HG03565 (cell line): Measurements from ENCODE around the gene ZNF692.
"Not testable (repeated sequence)": the region's sequence is repeated elsewhere in the genome, so short reads cannot be mapped to it uniquely, and the experiment has no call there.

ENCODE experiments used
- ATAC-seq: cut with Tn5 transposase; IDR thresholded peaks from one replicate; pipeline ENCODE4 v1.9.1; 2021; ENCODE audit warnings: mild to moderate bottlenecking, moderate library complexity; ENCODE audit not compliant: unreplicated experiment

The ZNF692 gene

DNA sequence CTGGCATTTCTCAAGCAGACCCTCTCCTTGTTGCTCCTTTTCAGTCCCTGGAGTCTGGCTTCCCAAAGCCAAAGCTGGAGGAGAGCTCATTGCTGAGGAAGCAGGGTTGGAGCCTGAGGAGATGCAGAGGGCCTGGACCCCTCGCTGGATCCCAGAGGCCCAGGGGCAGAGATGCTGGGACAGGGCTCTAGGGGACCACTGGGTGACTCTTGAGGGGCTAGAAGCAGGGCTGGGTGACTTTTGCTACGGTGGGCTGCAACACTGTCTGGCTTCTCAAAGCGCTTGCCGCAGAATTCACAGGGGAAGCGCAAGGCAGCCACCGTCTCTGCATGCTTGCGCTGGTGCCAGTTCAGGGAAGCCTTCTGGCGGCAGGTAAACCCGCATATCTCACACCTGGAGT lies 8.8 kb downstream of the ZNF692 start:
- no peak for ATAC-seq

DNA sequence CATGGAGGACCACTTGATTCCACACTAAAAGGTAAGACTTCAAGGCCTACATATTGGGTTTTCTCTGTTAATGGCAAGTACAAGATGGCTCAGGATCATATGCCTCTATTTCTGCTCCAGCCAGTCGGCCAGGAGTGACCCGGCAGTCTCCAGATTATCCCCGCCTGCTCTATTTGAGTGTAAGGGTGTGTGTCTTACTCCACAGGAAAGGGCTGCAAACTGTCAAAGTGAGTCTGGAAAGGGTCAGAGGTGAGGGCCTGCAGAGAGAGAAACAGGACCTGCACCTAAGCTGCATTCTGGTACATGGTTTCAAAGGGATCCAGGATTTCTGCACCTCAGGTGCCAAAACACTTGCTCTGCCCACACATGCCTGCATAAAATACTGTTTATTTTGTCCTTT lies 9.2 kb downstream of the ZNF692 start:
- no peak for ATAC-seq

DNA sequence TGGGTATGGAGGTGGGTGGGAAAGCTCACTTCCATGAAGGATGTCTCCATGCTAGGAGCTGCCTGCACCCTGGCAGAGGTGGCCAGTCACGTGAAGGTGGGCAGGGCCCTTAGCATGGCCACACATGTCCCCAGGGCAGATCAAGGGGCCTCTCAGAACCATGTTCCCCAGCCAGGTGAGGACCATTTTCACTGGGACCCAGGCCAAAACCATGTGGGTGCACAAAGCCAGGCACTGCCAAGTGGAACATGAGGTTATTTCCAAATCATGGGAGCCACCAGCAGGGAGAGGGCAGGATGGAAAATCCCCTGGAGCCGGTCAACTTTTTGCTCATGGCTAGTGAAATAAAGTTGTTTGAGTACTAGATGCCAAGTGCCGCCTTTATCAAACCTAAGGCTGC lies 9.7 kb downstream of the ZNF692 start:
- ATAC-seq: no peak

DNA sequence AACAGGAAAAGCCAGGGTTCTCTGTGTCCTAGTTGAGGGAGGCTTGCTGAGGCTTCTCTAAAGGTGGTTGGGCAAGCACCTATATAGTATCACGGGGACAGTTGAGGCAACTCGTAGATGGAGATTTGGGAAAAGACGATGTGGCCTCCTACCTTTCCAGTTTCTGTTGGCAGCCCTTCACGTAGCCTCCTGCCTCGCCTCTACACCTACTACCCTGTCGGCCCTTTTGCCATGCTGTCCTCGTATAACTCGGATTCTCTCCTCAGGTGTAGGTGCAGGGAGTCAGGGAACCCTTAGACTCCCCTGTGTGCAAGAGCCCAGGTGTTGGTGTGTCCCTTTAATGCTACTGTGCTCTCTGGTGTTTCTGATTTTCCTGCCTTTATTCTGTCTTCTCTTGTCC lies 10.3 kb downstream of the ZNF692 start:
- no peak for ATAC-seq

DNA sequence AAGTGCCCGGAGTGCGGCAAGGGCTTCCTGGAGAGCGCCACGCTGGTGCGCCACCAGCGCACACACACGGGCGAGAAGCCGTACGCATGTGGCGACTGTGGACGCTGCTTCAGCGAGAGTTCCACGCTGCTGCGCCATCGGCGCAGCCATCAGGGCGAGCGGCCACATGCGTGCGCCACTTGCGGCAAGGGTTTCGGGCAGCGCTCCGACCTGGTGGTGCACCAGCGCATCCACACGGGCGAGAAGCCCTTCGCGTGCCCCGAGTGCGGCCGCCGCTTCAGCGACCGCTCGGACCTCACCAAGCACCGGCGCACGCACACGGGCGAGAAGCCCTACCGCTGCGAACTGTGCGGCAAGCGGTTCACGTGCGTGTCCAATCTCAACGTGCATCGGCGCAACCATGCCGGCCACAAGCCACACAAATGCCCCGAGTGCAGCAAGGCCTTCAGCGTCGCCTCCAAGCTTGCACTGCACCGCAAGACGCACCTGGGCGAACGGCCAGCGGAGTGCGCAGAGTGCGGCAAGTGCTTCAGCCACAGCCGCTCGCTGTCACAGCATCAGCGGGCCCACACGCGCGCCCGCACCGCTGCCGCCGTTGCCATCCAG lies 10.8 kb downstream of the ZNF692 start:
- no peak for ATAC-seq

DNA sequence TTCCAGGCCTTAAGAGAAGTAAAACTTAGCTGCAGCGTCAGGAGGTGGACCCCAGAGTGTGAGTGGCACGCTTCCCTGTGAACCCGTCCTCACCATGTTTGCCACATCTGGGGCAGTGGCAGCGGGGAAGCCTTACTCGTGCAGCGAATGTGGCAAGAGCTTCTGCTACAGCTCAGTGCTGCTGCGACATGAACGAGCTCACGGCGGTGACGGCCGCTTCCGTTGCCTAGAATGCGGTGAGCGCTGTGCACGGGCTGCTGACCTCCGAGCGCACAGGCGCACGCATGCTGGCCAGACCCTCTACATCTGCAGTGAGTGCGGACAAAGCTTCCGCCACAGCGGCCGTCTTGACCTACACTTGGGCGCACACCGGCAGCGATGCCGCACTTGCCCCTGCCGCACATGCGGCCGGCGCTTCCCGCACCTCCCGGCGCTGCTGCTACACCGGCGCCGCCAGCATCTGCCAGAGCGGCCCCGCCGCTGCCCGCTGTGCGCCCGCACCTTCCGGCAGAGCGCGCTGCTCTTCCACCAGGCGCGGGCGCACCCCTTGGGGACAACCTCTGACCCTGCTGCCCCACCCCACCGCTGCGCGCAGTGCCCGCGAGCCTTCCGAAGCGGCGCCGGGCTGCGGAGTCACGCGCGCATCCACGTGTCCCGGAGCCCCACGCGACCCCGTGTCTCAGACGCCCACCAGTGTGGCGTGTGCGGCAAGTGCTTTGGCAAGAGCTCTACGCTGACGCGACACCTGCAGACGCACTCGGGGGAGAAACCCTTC lies 11.5 kb downstream of the ZNF692 start:
- ATAC-seq: no peak

DNA sequence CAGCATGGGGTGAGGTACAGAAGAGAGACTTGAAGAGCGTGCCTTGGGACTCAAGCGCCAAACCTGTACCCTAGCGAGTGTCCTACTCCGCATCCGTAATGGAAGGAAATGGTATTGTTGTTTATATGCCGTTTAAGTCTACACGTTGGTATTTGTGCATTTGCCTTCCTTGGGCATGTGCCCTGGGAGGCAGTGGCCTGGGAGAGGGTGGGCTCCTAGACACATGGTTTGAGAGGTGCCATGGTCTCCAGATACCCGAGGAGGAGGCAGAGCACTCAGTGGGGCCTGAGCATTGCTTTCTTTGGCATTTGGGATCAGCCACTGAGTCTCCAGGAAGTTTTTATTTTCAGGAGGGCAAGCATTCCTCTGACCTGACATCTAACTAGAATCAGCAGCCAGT lies 14.4 kb downstream of the ZNF692 start:
- ATAC-seq: no peak

DNA sequence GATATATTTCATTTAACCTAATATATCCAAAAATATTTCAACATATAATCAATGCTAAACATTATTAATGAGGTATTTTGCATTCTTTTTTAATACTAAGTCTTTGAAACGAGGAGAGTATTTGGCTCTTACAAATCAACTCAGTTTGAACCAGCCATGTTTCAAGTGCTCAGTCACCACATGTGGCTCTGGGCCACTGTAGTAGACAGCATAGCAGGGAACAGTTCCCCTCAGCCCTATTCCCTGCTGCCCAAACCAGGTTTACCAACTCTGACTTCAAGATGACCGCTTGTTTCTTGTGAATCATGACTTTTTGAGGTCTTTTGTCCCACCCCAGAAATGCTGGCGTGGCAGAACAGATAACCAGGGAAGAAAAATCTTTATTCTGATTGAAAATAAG lies 15.2 kb downstream of the ZNF692 start:
- ATAC-seq: no peak

DNA sequence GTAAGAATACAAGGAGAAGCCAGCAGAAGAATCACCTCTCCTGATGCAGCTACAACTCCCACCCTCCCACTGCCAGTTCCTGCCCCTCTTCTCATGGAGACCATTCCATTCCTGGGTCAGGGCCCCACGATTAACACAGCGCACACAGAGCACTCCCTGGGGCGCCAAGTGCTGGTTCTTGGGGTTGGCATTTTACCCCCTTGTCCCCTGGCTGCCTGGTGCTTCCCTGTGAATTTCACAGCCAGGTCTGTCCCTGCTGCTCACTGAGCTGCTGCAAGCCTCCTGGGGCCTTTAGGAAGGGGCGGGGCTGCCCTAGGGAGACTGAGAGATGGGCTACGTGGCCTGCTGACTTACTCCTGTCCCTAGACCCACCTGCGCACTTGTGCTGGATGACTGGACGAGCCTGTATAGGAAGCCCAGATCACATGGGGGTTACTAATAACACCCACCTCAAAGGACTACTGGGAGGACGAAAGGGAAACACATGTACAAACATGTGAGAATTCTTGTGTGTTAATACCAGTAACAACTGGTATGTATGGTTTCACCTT lies 16.0 kb downstream of the ZNF692 start:
- peak; percentile 35 for ATAC-seq

DNA sequence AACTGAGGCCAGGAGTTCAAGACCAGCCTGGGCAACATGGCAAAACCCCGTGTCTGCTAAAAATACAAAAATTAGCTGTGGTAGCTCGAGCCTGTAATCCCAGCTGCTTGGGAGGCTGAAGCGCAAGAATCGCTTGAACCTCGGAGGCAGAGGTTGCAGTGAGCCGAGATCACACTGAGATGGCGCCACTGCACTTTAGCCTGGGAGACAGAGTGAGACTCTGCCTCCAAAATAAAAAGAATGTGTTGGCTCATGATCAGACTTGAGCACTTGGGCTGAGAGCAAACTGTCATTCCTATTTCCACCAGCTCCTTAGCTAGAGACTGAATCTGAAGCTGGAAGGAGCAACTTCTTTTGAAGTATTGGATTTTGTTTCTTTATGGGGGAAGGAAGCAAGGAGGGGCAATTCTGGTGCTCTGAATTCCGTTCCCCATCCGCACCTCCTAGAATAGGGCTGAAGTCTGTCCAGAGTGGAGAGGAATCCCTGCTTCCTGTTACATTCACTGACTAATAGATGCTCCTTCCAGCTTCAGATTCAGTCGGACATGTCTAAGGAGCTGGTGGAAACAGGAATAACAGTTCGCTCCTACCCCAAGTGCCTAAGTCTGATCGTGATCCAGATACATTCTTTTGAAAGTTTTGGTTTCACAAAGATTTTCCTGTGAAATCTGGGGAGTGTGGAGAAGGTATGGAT lies 17.0 kb downstream of the ZNF692 start:
- ATAC-seq: no peak

DNA sequence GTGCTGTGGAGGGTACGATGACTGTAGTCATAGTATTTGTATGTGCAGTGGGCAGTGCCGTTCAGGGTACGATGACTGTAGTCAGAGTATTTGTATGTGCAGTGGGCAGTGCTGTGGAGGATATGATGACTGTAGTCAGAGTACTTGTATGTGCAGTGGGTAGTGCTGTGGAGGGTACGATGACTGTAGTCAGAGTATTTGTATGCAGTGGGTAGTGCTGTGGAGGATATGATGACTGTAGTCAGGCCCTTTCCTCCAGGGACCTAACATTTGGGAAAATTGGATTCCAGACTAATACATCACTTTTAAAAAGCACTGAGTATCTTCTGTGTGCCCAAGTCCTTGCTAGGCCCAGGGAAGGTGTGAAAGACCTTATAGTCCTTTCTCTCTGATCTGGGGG lies 17.9 kb downstream of the ZNF692 start:
- ATAC-seq: no peak

DNA sequence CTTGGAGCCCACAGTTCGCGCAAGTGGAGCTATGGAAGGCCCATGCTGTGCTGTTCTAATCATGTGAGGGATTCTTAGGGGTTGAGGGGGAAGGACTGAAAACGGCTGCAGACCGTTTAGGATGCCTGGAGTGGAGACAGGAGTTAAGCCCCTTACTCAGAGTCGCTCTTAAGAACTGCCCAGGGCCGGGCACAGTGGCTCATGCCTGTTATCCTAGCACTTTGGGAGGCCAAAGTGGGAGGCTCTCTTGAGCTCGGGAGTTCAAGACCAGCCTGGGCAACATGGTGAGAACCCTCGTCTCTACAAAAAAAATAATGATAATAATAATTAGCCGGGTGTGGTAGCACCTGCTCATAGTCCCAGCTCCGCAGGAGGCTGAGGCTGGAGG lies 19.7 kb downstream of the ZNF692 start:
- no peak for ATAC-seq

DNA sequence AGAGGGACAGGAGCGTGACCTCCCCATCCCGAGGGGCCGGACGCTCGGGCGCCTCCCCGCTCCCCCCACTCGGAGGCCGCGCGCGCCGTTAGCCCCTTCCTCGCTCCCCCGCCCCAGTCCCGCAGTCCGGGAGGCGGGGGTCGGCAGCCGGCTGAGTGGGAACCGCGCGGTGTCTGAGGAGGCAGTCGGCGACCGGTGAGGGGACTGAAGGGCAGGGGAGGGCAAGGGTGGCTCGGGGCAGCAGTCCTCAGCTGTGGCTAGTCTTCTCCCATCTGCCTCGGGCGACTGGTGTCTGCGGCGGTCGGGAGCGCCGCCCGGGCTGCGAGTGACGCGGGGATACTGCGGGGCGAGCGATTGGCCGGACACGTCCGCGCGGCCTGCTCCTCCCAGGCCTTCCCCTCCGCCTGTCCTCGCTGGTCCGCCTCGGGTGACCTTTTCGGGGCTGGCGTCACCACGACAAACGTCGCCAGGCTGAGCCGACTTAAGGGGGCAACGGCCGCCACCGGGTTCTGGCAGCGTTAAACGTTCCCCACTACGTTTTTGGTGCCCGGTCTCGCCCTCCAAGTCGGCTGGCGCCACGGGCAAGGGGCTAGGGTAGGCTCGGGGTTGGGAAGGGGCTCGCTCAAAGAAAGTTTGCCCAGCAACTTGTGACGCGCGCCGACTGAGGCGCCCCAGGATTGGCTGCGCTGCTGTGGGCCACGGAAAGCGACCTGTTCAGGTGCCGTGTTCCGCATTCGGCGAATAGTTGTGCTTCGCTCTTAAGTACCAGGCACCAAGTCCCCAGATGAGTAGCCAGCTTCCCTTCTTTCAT lies 20.3 kb downstream of the ZNF692 start:
- ATAC-seq: peak; percentile 40

DNA sequence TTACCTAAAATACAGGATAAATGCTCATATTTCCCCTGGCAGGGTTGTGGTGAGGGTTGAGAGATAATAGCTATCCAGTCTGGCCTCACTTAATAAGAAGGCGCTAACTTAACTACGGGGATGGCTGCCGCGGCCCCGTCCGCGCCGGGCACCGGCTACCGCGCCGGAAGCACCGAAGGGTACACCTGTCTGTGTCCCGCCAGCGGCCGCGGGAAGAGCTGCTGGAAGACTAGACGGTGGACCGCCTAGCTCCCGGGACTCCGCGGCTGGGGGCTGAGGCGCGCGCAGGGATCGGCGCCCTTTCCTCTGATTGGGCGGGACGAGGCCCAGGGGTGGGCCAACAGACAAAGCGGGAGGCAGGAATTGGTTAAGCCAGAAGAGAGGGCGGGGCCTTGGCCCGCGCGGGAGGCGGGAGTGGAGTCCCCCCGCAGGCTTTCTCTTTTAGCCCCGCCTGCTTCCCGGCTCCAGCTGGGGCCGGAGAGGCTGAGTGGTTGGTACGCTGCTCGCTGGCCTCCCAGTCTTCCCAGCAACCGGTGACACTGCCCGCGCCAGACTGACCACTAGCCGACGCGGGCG lies 21.0 kb downstream of the ZNF692 start, which contains the start of gene ZNF672:
TSS of gene ZNF672 (plus strand) at position 444 of the 576 bp plus-strand sequence. CDS start 9,051 bp downstream, outside the sequence.
- ATAC-seq: peak; percentile 80

DNA sequence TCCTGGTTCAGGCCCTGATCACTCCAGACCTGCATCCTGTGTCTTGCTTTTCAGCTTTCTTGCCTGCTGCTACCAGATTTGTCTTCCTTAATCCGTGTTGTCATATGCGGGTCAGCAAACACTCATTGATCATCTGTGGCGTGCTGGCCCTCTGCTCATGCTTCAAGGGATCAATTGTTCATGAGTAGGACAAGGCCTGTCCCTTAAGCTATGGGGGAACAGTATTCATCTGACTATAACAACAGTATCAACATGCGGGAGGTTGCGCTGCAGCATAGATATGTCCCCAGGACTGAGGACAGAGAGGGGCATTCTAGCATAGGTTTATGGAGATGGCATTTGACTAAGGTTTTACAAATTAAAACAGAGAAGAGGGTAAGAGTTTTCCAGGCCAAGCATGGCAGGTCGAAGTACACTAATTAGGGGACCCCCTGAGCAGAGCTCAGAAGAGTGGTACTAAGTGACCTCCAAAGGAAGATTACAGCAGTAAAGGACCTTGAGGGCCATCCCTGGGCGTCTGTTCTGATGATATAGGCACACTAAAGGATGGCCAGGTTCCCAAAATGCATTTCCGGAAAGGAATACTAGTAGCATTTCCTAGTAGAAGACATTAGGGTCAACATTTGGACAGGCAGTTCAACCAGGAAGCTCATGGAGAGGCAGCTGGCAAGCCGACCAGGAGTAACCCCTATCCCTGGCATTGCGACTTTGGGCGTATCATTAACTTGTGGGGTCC lies 21.7 kb downstream of the ZNF692 start:
- ATAC-seq: no peak

DNA sequence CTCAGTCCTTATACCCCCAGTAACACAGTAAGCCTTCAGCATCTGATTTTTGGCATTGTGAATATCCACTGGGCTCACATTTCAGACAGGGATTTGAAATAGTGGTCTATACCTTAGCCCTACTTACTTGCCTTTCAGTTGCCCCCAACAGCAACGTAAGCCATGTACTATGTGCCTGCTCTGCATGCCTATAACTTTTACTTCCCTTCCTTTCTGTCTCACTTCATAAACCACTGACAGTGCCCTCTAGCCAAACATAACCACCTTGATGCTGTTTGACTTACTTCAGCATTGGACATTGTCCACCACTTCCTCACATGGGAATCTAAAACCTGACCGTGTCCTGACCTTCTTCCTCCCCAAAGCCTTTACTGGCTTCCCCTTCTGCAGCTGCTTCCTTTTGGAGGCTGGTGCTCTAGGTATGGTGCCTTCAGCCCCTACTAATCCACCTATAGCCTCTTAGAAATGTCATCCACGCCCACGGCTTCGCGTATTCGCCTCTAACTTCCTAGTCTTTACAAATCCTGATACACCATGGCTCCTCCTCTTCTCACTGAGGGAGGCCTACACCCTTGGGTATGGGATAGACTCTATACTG lies 24.4 kb downstream of the ZNF692 start:
- ATAC-seq: no peak

DNA sequence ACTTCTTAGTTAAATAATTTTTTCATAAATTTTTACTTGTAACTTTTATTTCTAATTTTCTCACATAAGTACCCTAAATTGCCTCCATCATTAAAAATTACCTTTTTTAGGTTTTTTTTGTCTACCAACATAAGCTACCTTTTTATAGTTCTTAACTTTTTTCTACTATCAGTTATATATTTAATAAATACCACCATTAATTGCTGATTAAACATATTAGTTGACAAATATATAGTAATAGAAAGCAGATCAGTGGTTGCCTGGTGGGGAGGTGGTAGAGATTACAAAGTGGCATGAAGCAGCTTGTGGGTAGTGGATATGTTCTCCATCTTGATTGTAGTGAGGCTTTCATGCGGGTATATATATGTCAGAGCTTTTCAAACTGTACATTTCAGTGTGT lies 27.0 kb downstream of the ZNF692 start:
- ATAC-seq: no peak

DNA sequence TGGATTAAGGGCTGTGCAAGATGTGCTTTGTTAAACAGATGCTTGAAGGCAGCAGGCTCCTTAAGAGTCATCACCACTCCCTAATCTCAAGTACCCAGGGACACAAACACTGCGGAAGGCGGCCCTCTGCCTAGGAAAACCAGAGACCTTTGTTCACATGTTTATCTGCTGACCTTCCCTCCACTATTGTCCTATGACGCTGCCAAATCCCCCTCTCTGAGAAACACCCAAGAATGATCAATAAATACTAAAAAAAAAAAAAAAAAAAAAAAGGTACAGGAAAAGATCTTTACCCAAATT lies 28.2 kb downstream of the ZNF692 start:
- not testable (repeated sequence) for ATAC-seq

DNA sequence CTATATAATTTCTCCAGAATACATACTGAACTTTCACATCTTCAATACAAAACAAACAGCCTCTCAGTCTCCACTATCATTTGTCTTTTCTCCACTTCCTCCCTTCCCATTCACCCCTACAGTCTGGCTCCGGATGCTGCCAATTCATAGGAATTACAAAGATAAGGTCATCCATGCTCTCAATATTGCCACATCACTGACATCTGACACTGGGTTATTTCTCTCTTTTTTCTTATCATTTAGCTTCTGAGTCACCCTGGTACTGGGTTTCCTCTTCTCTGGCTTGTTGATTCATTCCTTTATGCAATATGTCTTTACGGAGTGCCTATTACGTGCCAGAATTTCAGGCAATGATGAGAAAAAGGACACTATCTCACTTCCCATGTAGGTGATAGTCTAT lies 30.0 kb downstream of the ZNF692 start:
- ATAC-seq: no peak
